Parathyroid adenoma (tissue), 2 donors: ENCODE measurements around the gene UBN1.

Experiments
- H2AFZ ChIP-seq: fragments of 300-600 bp; sonication (generic); one replicate; pipeline ENCODE4 v1.7.0; 2017; ENCODE audit warnings: antibody characterized with exemption, mild to moderate bottlenecking
- H3K27ac ChIP-seq: fragments of 300-600 bp; sonication (generic); one replicate; pipeline ENCODE4 v1.7.0; 2017
- H3K27me3 ChIP-seq: fragments of 300-600 bp; sonication (generic); one replicate; pipeline ENCODE4 v1.7.0; 2017; ENCODE audit warnings: low read length; ENCODE audit not compliant: control insufficient read depth, insufficient read depth
- H3K36me3 ChIP-seq: fragments of 300-600 bp; sonication (generic); one replicate; pipeline ENCODE4 v1.7.0; 2017; ENCODE audit warnings: low read length; ENCODE audit not compliant: control insufficient read depth, insufficient read depth
- H3K4me1 ChIP-seq: fragments of 300-600 bp; sonication (generic); one replicate; pipeline ENCODE4 v1.7.0; 2017; ENCODE audit warnings: control low read depth
- H3K4me2 ChIP-seq: fragments of 300-600 bp; sonication (generic); one replicate; pipeline ENCODE4 v1.7.0; 2017; ENCODE audit warnings: low read length
- H3K4me3 ChIP-seq: fragments of 300-600 bp; sonication (generic); one replicate; pipeline ENCODE4 v1.7.0; 2017; ENCODE audit warnings: low read depth, low read length
- H3K79me2 ChIP-seq: fragments of 300-600 bp; sonication (generic); one replicate; pipeline ENCODE4 v1.7.0; 2017; ENCODE audit warnings: control low read depth
- H3K9ac ChIP-seq: fragments of 300-600 bp; sonication (generic); one replicate; pipeline ENCODE4 v1.7.0; 2017; ENCODE audit warnings: mild to moderate bottlenecking
- H3K9me3 ChIP-seq: fragments of 300-600 bp; sonication (generic); one replicate; pipeline ENCODE4 v1.7.0; 2017; ENCODE audit warnings: low read length; ENCODE audit not compliant: control insufficient read depth
- CTCF ChIP-seq: fragments of 300-600 bp; sonication (generic); IDR thresholded peaks from one replicate; pipeline ENCODE4 v1.7.0; 2017; ENCODE audit warnings: antibody characterized with exemption, mild to moderate bottlenecking
- donor health status: primary hyperparathyroidism.

UBN1 gene

GRCh38 chr16:4803401-4803844 lies 43.9 kb upstream of the UBN1 start:
- Histone ChIP-seq H3K4me3 (peak overlapping the region; percentile 92), H3K36me3 (no peaks in the 10 kb centered on the region), H3K79me2 (no peaks in the 10 kb centered on the region)

DNA sequence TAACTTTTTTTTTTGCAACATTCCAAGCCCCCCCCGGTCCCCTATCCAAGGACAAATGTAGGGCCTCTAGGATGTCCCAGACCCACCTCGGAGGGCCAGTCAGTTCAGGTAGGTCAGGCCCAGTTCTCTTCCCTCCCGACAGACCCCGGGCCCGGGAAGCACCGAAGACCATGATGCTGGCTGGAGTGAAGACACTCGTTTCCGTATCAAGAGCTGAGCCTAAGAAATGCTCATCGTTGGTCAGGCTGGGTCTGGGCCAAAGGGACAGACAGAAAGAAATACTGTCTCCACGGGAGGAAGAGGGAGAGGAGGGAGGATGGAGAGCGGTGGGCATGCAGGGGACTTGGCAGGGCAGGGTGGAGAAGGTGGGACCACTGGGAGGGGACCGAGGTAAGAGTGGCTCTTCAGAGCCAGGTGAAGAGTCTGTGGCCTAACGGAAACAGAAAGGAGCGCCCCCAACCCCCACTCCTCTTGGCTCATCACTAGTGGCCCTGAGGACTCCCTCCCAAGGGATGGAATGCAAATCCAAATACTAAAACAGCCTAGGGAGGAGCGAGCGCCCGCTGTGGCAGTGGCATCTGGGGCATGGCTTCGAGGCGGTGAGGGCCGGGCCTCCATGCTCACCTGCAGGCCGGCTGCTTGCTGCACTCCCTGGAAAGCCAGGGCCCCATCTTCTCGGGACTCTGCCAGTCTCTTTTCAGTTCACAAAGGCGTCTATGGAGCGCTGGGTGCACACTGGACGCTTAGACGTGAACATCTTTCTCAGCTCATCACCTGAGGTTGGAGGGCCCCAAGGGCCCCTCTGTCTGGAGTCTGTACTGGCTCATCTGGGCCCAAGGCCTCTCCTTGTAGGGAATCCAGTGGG lies 43.2 kb upstream of the UBN1 start:
- Histone ChIP-seq H3K79me2 (no peaks in the 10 kb centered on the region), H3K36me3 (no peaks in the 10 kb centered on the region), H3K9ac (no peak overlapping the region), H3K4me1 (peaks cover 10% of the 10 kb centered on the region), H3K4me2 (no peak overlapping the region), H2AFZ (no peak overlapping the region), H3K27ac (no peak overlapping the region), H3K4me3 (no peak overlapping the region), H3K9me3 (no peaks in the 10 kb centered on the region), H3K27me3 (no peaks in the 10 kb centered on the region)
- TF ChIP-seq CTCF, result no peak

More at GRCh38 chr16:4803401-4803844, 43.9 kb upstream of the UBN1 start:
- H2AFZ ChIP-seq, result peak overlapping the region; percentile 99
- H3K27ac ChIP-seq, result peak overlapping the region; percentile 79
- H3K9ac ChIP-seq, result no peak overlapping the region
- no peaks in the 10 kb centered on the region for H3K27me3 ChIP-seq
- TF ChIP-seq CTCF, result no peak
- H3K4me1 ChIP-seq, result peaks cover 10% of the 10 kb centered on the region
- H3K9me3 ChIP-seq, result no peaks in the 10 kb centered on the region
- H3K4me2 ChIP-seq, result peak overlapping the region; percentile 96

DNA sequence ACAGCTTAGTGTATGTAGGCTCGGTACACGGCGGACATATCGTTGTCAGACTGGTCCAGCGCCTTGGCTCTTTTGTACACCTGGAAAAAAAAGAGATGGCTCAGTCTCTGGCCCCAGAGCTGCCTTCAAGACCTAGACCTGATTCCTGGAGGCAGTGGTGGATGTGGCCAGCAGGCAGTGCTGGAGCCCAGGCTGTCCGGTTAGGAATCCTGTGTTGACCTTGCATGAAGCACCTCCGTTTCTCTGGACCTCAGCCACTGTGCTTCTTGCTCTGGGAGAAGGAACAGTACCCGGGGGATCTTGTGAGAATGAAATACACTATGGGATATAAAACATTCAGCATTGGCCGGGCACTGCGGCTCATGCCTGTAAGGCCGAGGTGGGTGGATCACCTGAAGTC lies 42.0 kb upstream of the UBN1 start:
- no peaks in the 10 kb centered on the region for H3K79me2 ChIP-seq
- TF ChIP-seq CTCF, result no peak
- H3K9me3 ChIP-seq, result no peaks in the 10 kb centered on the region
- H3K4me3 ChIP-seq, result no peak overlapping the region
- no peaks in the 10 kb centered on the region for H3K36me3 ChIP-seq
- no peak overlapping the region for H3K4me2 ChIP-seq
- peaks cover 10% of the 10 kb centered on the region for H3K4me1 ChIP-seq
- H3K27me3 ChIP-seq, result no peaks in the 10 kb centered on the region
- H2AFZ ChIP-seq, result no peak overlapping the region
- no peak overlapping the region for H3K9ac ChIP-seq
- no peak overlapping the region for H3K27ac ChIP-seq

DNA sequence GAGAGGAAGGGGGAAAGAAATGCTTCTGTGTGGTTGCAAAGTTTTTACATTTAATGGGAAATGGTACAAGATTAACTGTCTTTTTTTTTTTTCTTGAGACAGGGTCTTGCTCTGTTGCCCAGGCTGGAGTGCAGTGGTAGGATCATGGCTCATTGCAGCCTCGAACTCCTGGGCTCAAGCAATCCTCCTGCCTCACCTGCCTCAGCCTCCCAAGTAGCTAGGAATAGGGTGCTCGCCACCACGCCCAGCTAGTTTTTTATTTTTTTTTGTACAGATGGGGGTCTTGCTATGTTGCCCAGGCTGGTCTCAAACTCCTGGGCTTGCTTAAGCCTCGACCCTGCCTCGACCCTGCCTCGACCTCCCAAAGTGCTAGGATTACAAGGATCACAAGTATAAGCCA lies 41.0 kb upstream of the UBN1 start:
- H3K27me3 ChIP-seq, result no peaks in the 10 kb centered on the region
- no peak overlapping the region for H3K4me3 ChIP-seq
- no peak overlapping the region for H3K27ac ChIP-seq
- peaks cover 9% of the 10 kb centered on the region for H3K4me1 ChIP-seq
- no peaks in the 10 kb centered on the region for H3K79me2 ChIP-seq
- H3K36me3 ChIP-seq, result no peaks in the 10 kb centered on the region
- no peak overlapping the region for H3K4me2 ChIP-seq
- no peak overlapping the region for H3K9ac ChIP-seq
- TF ChIP-seq CTCF, result no peak
- no peak overlapping the region for H2AFZ ChIP-seq
- no peaks in the 10 kb centered on the region for H3K9me3 ChIP-seq

GRCh38 chr16:4811242-4811641 lies 36.0 kb upstream of the UBN1 start:
- Histone ChIP-seq H3K9ac (no peak overlapping the region), H3K4me2 (no peak overlapping the region), H3K4me3 (no peak overlapping the region), H2AFZ (no peak overlapping the region), H3K79me2 (no peaks in the 10 kb centered on the region), H3K9me3 (no peaks in the 10 kb centered on the region), H3K27me3 (no peaks in the 10 kb centered on the region), H3K4me1 (peaks cover 16% of the 10 kb centered on the region), H3K27ac (no peak overlapping the region), H3K36me3 (no peaks in the 10 kb centered on the region)
- no peak for TF ChIP-seq CTCF
